Neural cell (in vitro differentiated cells): Measurements from ENCODE around the gene PEAK3. TPM values are rescaled to one million over a fixed set of nuclear protein-coding genes. Genes with fewer than 3 reads are reported as not detected.

Source experiments
- H2AFZ ChIP-seq: fragments of 200-600, 300-800 bp; sonication (generic), shearing (Covaris generic); 2 replicates; pipeline ENCODE4 v1.6.0; 2014; ENCODE audit warnings: low read depth, mild to moderate bottlenecking, antibody characterized with exemption, low read length, moderate library complexity
- H3F3A ChIP-seq: fragments of 200-600 bp; shearing (Covaris generic); 2 replicates; pipeline ENCODE4 v1.6.1; 2016; ENCODE audit warnings: mild to moderate bottlenecking, moderate library complexity, mixed read lengths, antibody characterized with exemption, low read length; ENCODE audit not compliant: insufficient read depth, poor library complexity, severe bottlenecking
- H3K27ac ChIP-seq: fragments of 200-600, 300-800 bp; sonication (generic), shearing (Covaris generic); 2 replicates; pipeline ENCODE4 v1.5.1; 2014; ENCODE audit warnings: mild to moderate bottlenecking, low read length, moderate library complexity
- H3K27me3 ChIP-seq: fragments of 300-800, 200-600 bp; sonication (generic), shearing (Covaris generic); 2 replicates; pipeline ENCODE4 v1.6.0; 2014; ENCODE audit warnings: mild to moderate bottlenecking, low read depth, low read length, moderate library complexity; ENCODE audit not compliant: insufficient read depth
- H3K36me3 ChIP-seq: fragments of 300-800, 200-600 bp; sonication (generic), shearing (Covaris generic); 2 replicates; pipeline ENCODE4 v1.5.1; 2014; ENCODE audit warnings: mild to moderate bottlenecking, antibody characterized with exemption, low read length, moderate library complexity; ENCODE audit not compliant: insufficient read depth
- H3K4me2 ChIP-seq: fragments of 300-800, 200-600 bp; sonication (generic), shearing (Covaris generic); 2 replicates; pipeline ENCODE4 v1.6.0; 2014; ENCODE audit warnings: mild to moderate bottlenecking, low read length
- H3K4me3 ChIP-seq: fragments of 300-800, 200-600 bp; sonication (generic), shearing (Covaris generic); 2 replicates; pipeline ENCODE4 v1.5.1; 2014; ENCODE audit warnings: mild to moderate bottlenecking, low read length, moderate library complexity
- H3K79me2 ChIP-seq: fragments of 200-600 bp; shearing (Covaris generic); replicated peaks from 2 replicates; pipeline ENCODE4 v1.6.0; 2014; ENCODE audit warnings: mild to moderate bottlenecking, low read length, moderate library complexity; ENCODE audit not compliant: insufficient read depth
- H3K9ac ChIP-seq: fragments of 300-800, 200-600 bp; sonication (generic), shearing (Covaris generic); 2 replicates; pipeline ENCODE4 v1.6.1; 2016; ENCODE audit warnings: mild to moderate bottlenecking, low read length, mixed read lengths
- H3K9me2 ChIP-seq: fragments of 200-600 bp; shearing (Covaris generic); 2 replicates; pipeline ENCODE4 v1.6.1; 2016; ENCODE audit warnings: mild to moderate bottlenecking, low read length, mixed read lengths; ENCODE audit not compliant: insufficient read depth
- H3K9me3 ChIP-seq: fragments of 200-600, 300-800 bp; sonication (generic), shearing (Covaris generic); 2 replicates; pipeline ENCODE4 v1.6.1; 2016; ENCODE audit warnings: mild to moderate bottlenecking, mixed run types, low read length, moderate library complexity, mixed read lengths
- H4K20me1 ChIP-seq: fragments of 200-600 bp; shearing (Covaris generic); 2 replicates; pipeline ENCODE4 v1.6.1; 2016; ENCODE audit warnings: mild to moderate bottlenecking, mixed run types; ENCODE audit not compliant: insufficient read depth
- RAD21 ChIP-seq: fragments of 450-650 bp; conservative IDR thresholded peaks from 2 replicates; pipeline ENCODE4 v1.6.1; 2014; ENCODE audit warnings: antibody characterized with exemption, mild to moderate bottlenecking, moderate library complexity
- SMC3 ChIP-seq: fragments of 450-650 bp; conservative IDR thresholded peaks from 2 replicates; pipeline ENCODE4 v1.6.1; 2014; ENCODE audit warnings: antibody characterized with exemption, mild to moderate bottlenecking, moderate library complexity; ENCODE audit not compliant: poor library complexity
- TAF1 ChIP-seq: IDR thresholded peaks from 2 replicates; pipeline ENCODE4 v1.6.1; 2012; ENCODE audit warnings: low read depth
- polyA plus RNA-seq: library from polyadenylated mRNA; depleted of rRNA; stranded (reverse); fragments of >200 nt; gene quantifications from 2 replicates; pipeline ENCODE4 v1.2.3, GENCODE V29; 2014
- small RNA-seq, 3 experiments: library from RNA; depleted of rRNA; stranded (forward); fragments of <200 nt; gene quantifications; one replicate each; pipeline ENCODE3, GENCODE V24; 2012

PEAK3 gene
- polyA plus RNA-seq, 1 donor from 2014 or later = not detected

DNA sequence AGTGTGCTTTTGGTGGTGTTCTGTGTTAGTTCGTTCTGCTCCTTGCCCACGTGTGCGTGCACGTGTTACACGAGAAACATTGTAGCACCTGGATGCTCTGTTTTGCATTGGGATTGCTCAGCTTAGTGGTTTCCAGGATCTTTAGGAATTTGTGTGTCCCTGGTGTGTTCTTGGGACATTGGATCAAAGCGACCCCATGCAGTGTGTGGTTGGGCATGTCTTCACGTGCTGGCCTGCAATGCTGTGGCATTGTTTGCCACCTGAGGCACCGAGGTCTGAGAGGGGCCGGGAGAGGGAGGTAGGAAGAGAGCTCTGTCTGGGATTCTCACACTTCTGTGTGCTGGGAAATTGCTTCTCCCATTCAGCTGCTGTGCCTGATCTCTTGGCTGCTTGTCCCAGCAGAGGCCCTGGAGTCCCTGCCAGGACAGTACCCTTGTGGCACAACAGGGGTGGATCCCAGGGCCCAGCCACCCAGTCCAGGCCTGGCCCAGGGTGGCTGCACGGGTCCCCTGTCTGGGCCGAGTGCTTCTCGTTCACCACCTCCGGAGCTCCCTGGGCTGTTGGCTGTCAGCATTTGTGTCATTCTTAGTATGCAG, 57.1 kb downstream of the PEAK3 start:
- Histone ChIP-seq H3K9ac (no peak overlapping the region), H3K9me3 (no peaks in the 10 kb centered on the region), H3F3A (no peaks in the 10 kb centered on the region), H3K27ac (no peak overlapping the region), H3K79me2 (no peaks in the 10 kb centered on the region), H2AFZ (no peak overlapping the region), H3K4me2 (no peak overlapping the region), H3K36me3 (no peaks in the 10 kb centered on the region), H4K20me1 (no peaks in the 10 kb centered on the region), H3K27me3 (no peaks in the 10 kb centered on the region), H3K9me2 (no peaks in the 10 kb centered on the region), H3K4me3 (no peak overlapping the region)
- TF ChIP-seq RAD21 = no peak
- no peak for TF ChIP-seq TAF1
- TF ChIP-seq SMC3 = no peak

Small RNA genes lying within 50 kb of the gene (small RNA-seq; reads per million reads assigned to genes)
- 0.33 to 4.4 (median 1.8) reads per million in 3 experiments for gene MIR1227

Other genes starting within 250 kb of the PEAK3 start
- gene MKNK2, start 230.9 kb downstream of the PEAK3 start, polyA plus RNA-seq = 27.6 and 37.6 TPM in 2 replicates
- 5.8 and 8.3 TPM in 2 replicates for gene MOB3A, start 185.8 kb downstream of the PEAK3 start, polyA plus RNA-seq
- gene IZUMO4, start 185.3 kb downstream of the PEAK3 start, polyA plus RNA-seq = 39.3 and 45.8 TPM in 2 replicates
- gene AP3D1, start 130.6 kb downstream of the PEAK3 start, polyA plus RNA-seq = 60.7 and 88.2 TPM in 2 replicates
- gene DOT1L, start 118.2 kb downstream of the PEAK3 start, polyA plus RNA-seq = 8.5 and 10.7 TPM in 2 replicates
- 219 and 254 TPM in 2 replicates for gene PLEKHJ1, start 45.8 kb downstream of the PEAK3 start, polyA plus RNA-seq
- gene SF3A2, start 45.4 kb downstream of the PEAK3 start, polyA plus RNA-seq = 14.4 and 51.6 TPM in 2 replicates
- 57.5 and 71.5 TPM in 2 replicates for gene AMH, start 32.9 kb downstream of the PEAK3 start, polyA plus RNA-seq
- 1.3 and 1.4 TPM in 2 replicates for gene JSRP1, start 25.8 kb downstream of the PEAK3 start, polyA plus RNA-seq
- gene LINGO3, start 26.0 kb upstream of the PEAK3 start, polyA plus RNA-seq = 1.2 and 2.7 TPM in 2 replicates
- 520 and 550 TPM in 2 replicates for gene LSM7, start 46.4 kb upstream of the PEAK3 start, polyA plus RNA-seq
- 68.7 and 86.8 TPM in 2 replicates for gene SPPL2B, start 46.5 kb upstream of the PEAK3 start, polyA plus RNA-seq
- gene TMPRSS9, start 78.1 kb upstream of the PEAK3 start, polyA plus RNA-seq = not detected in 2 replicates
- 61.0 and 73.0 TPM in 2 replicates for gene TIMM13, start 145.4 kb upstream of the PEAK3 start, polyA plus RNA-seq
- gene LMNB2, start 174.8 kb upstream of the PEAK3 start, polyA plus RNA-seq = 44.1 and 48.8 TPM in 2 replicates
- 0.44 TPM in 1 of 2 replicates, not detected in the other for gene GADD45B, start 194.0 kb upstream of the PEAK3 start, polyA plus RNA-seq